Activated CD8-positive, alpha-beta T cell treated with anti-CD3 and anti-CD28 coated beads for 36 hours (primary cell): ENCODE measurements around the gene LIPI. TPM values are rescaled to one million over a fixed set of nuclear protein-coding genes. Genes with fewer than 3 reads are reported as not detected.
A peak's percentile ranks its signal among the peaks of the same experiment; 100 is the strongest.
"Not testable (repeated sequence)": the region's sequence is repeated elsewhere in the genome, so short reads cannot be mapped to it uniquely, and the experiment has no call there.

ENCODE experiments used
- ATAC-seq: fragments of 200-7000 bp; cut with Tn5 transposase; one replicate; pipeline ENCODE4 v1.10.0; 2021; ENCODE audit warnings: mild to moderate bottlenecking, moderate library complexity
- CTCF ChIA-PET: fragments of 350-600 bp; sonication (Branson Sonifier 250); formaldehyde crosslinking; loops from one replicate; lab custom pipeline; 2021; ENCODE audit warnings: antibody characterized with exemption; lab: Charles Lee
- POLR2A ChIA-PET: fragments of 350-600 bp; sonication (Branson Sonifier 250); formaldehyde crosslinking; loops from one replicate; lab custom pipeline; 2021; ENCODE audit warnings: antibody characterized with exemption; lab: Charles Lee
- DNase-seq: peaks from one replicate; pipeline ENCODE4 v3.0.0-alpha.2; 2020
- H3K27ac Mint-ChIP-seq: one replicate; pipeline ENCODE4 v1.8.0; 2021; ENCODE audit warnings: mild to moderate bottlenecking, mixed read lengths
- H3K27me3 Mint-ChIP-seq: one replicate; pipeline ENCODE4 v1.8.0; 2021; ENCODE audit warnings: mixed read lengths
- H3K36me3 Mint-ChIP-seq: one replicate; pipeline ENCODE4 v1.8.0; 2021; ENCODE audit warnings: low read depth, mixed read lengths
- H3K4me1 Mint-ChIP-seq: one replicate; pipeline ENCODE4 v1.8.0; 2021; ENCODE audit warnings: low read depth, mixed read lengths
- H3K4me3 Mint-ChIP-seq: one replicate; pipeline ENCODE4 v1.8.0; 2021; ENCODE audit warnings: mild to moderate bottlenecking, moderate library complexity, mixed read lengths
- H3K9me3 Mint-ChIP-seq: one replicate; pipeline ENCODE4 v1.8.0; 2021; ENCODE audit warnings: mixed read lengths
- CTCF ChIP-seq: fragments of 200-600 bp; IDR thresholded peaks from one replicate; pipeline ENCODE4 v1.8.0; 2022; ENCODE audit warnings: antibody characterized with exemption, mild to moderate bottlenecking
- intact Hi-C: fragments of 100-400 bp; cut with micrococcal nuclease; formaldehyde crosslinking; loops from one replicate; pipeline ENCODE4 v1.10.0; 2022
- total RNA-seq, 2 experiments: library from RNA; stranded (reverse); gene quantifications; one replicate each; pipeline ENCODE4 v1.2.3, GENCODE V29; 2021

The LIPI gene
- total RNA-seq, 2 experiments from 2014 or later: not detected

DNA sequence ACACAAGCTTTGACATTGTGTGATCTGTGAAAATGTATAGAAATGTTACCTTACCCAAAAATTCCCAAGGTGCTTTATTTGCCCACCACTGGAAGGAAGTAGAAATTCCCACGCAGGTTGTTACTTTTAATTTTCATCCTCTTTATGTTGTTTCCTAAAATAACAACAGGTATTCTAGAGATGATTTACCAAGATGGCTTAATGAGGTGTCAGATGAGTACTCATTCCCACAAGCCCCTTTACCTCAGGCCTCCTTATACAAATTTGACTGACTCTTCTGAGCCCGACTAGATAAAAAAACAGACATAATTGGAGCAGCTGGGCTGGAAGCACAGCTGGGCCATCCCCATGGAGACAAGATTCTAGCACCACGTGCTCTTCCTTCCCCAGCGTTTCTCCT lies 114.6 kb downstream of the LIPI start:
- DNase-seq (no peak), ATAC-seq (no peak)
- H3K27me3 Mint-ChIP-seq: no peaks in the 10 kb centered on the region
- TF ChIP-seq CTCF: no peak
- no peak overlapping the region for H3K4me3 Mint-ChIP-seq
- ChIA-PET CTCF (no interaction called here), POLR2A (no interaction called here)
- H3K36me3 Mint-ChIP-seq: peaks cover 15% of the 10 kb centered on the region
- H3K27ac Mint-ChIP-seq: no peak overlapping the region
- H3K4me1 Mint-ChIP-seq: peaks cover 3% of the 10 kb centered on the region
- H3K9me3 Mint-ChIP-seq: peaks cover 8% of the 10 kb centered on the region
- intact Hi-C loops: loop anchor here (5.0 kb wide), 1 partner anchor 49 kb away; no protein-coding TSS in a partner anchor

GRCh38 chr21:14095056-14095455 lies 115.7 kb downstream of the LIPI start:
- Mint-ChIP-seq H3K36me3 (peaks cover 15% of the 10 kb centered on the region), H3K27me3 (no peaks in the 10 kb centered on the region), H3K4me3 (no peak overlapping the region), H3K27ac (no peak overlapping the region), H3K9me3 (peaks cover 8% of the 10 kb centered on the region), H3K4me1 (peaks cover 3% of the 10 kb centered on the region)
- ChIA-PET CTCF (no interaction called here), POLR2A (no interaction called here)
- intact Hi-C loops: loop anchor here (5.0 kb wide), 1 partner anchor 48 kb away; no protein-coding TSS in a partner anchor
- TF ChIP-seq CTCF: no peak
- no peak for DNase-seq
- ATAC-seq: no peak

- ChIA-PET CTCF (no interaction called here), POLR2A (no interaction called here)
- Mint-ChIP-seq H3K4me1 (peaks cover 9% of the 10 kb centered on the region), H3K4me3 (no peak overlapping the region), H3K27ac (no peak overlapping the region), H3K27me3 (no peaks in the 10 kb centered on the region), H3K36me3 (peaks cover 16% of the 10 kb centered on the region), H3K9me3 (peaks cover 6% of the 10 kb centered on the region)
- ATAC-seq (no peak), DNase-seq (no peak)
- intact Hi-C loops: no loop called here
- no peak for TF ChIP-seq CTCF
These were observed 117.8 kb downstream of the LIPI start for GRCh38 chr21:14092834-14093560.

DNA sequence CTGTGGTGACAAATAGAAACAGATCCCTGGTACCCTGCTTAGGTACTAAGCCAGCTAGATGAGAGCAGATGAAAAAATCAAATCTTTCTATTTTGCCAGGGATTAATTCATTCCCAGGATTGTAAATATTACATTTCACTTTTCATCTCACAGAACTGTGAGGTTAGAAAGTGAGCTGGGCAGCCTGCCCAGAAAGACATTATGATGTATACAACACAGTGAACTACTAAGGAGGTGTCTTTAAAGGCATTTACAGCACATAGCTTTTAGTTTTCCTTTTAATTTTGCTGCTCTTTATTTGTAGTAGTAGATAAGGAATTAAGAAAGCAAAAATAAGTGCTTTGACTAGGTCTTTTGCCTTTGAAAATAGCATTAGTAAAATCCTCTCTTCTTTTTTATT lies 120.6 kb downstream of the LIPI start:
- intact Hi-C loops, H3K9me3 Mint-ChIP-seq, DNase-seq, H3K4me3 Mint-ChIP-seq, ATAC-seq, H3K27me3 Mint-ChIP-seq, POLR2A ChIA-PET, CTCF ChIA-PET: not testable (repeated sequence)
- Mint-ChIP-seq H3K4me1 (peaks cover 19% of the 10 kb centered on the region), H3K36me3 (peaks cover 17% of the 10 kb centered on the region), H3K27ac (peak overlapping the region; percentile 22)

DNA sequence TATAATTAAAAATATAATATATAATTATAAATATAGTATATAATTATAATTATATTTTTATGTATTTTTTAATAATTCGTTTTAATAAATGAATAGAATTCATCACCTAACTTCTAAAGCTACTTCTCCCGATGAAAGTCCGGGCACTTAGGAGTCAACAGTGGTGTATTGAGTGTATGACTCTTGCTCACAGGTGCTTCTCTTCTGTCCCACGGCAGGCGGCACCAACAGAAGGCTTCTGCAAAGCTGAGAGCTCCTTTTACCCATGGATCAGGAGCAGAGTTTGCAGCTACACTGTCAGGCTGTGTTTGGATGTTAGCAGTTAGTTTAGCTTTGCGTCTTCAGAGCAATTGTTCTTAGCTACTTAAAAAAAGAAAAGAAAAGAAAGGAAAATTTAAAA lies 122.4 kb downstream of the LIPI start:
- ATAC-seq (no peak), DNase-seq (no peak)
- peaks cover 19% of the 10 kb centered on the region for H3K4me1 Mint-ChIP-seq
- intact Hi-C loops: no loop called here
- H3K36me3 Mint-ChIP-seq: peaks cover 17% of the 10 kb centered on the region
- ChIA-PET CTCF (no interaction called here), POLR2A (no interaction called here)
- no peaks in the 10 kb centered on the region for H3K27me3 Mint-ChIP-seq
- peaks cover 5% of the 10 kb centered on the region for H3K9me3 Mint-ChIP-seq
- no peak overlapping the region for H3K27ac Mint-ChIP-seq
- no peak for TF ChIP-seq CTCF
- H3K4me3 Mint-ChIP-seq: no peak overlapping the region
